Activated CD8-positive, alpha-beta memory T cell treated with anti-CD3 and anti-CD28 coated beads for 48 hours (primary cell): Measurements from ENCODE around the gene AP1AR.
"Not testable (repeated sequence)": the region's sequence is repeated elsewhere in the genome, so short reads cannot be mapped to it uniquely, and the experiment has no call there.

Source experiments
- DNase-seq, 3 experiments: peaks; one replicate each; pipeline ENCODE4 v3.0.0-alpha.2; 2020; ENCODE audit warnings: low read depth in 2 of 3, low spot score in 2 of 3

The AP1AR gene

GRCh38 chr4:112279025-112279881 lies 47.7 kb downstream of the AP1AR start:
- DNase-seq: no peak

GRCh38 chr4:112279882-112280315 lies 48.3 kb downstream of the AP1AR start:
- no peak for DNase-seq

GRCh38 chr4:112280386-112281056 lies 48.9 kb downstream of the AP1AR start:
- no peak for DNase-seq

GRCh38 chr4:112281895-112282398 lies 50.4 kb downstream of the AP1AR start:
- not testable (repeated sequence) for DNase-seq

- no peak for DNase-seq
Observed at GRCh38 chr4:112282860-112283667, 51.5 kb downstream of the AP1AR start.

GRCh38 chr4:112284166-112284565 lies 52.6 kb downstream of the AP1AR start:
- no peak for DNase-seq

- DNase-seq: no peak
Observed at GRCh38 chr4:112284662-112285411, 53.2 kb downstream of the AP1AR start.

- DNase-seq: no peak
Observed at GRCh38 chr4:112287258-112287989, 55.8 kb downstream of the AP1AR start.

GRCh38 chr4:112288455-112288854 lies 56.9 kb downstream of the AP1AR start:
- DNase-seq: no peak

- DNase-seq: no peak
Observed at GRCh38 chr4:112289407-112290253, 58.0 kb downstream of the AP1AR start.

GRCh38 chr4:112290341-112290740 lies 58.8 kb downstream of the AP1AR start:
- no peak for DNase-seq

GRCh38 chr4:112296949-112297880 lies 65.6 kb downstream of the AP1AR start, which contains the start of gene ALPK1:
Gene ALPK1 (plus strand): TSS chr4:112297369.
- no peak for DNase-seq

GRCh38 chr4:112299721-112300120 lies 68.1 kb downstream of the AP1AR start:
- DNase-seq: no peak

GRCh38 chr4:112302320-112303274 lies 71.0 kb downstream of the AP1AR start:
- DNase-seq: no peak

- DNase-seq: not testable (repeated sequence)
Observed at GRCh38 chr4:112305477-112305876, 73.9 kb downstream of the AP1AR start.

- not testable (repeated sequence) for DNase-seq
Observed at GRCh38 chr4:112309263-112309791, 77.7 kb downstream of the AP1AR start.
